Measurements from ENCODE around the gene ADAMTS9. TPM values are rescaled to one million over a fixed set of nuclear protein-coding genes. Genes with fewer than 3 reads are reported as not detected.
"Not testable (repeated sequence)": the region's sequence is repeated elsewhere in the genome, so short reads cannot be mapped to it uniquely, and the experiment has no call there.

Gene ADAMTS9
- total and polyA plus RNA-seq, 10 of the 15 experiments (the other 5 are each of a cell fraction or from before 2014, with no cell fraction given) = 0.08 TPM; not detected in 9

DNA sequence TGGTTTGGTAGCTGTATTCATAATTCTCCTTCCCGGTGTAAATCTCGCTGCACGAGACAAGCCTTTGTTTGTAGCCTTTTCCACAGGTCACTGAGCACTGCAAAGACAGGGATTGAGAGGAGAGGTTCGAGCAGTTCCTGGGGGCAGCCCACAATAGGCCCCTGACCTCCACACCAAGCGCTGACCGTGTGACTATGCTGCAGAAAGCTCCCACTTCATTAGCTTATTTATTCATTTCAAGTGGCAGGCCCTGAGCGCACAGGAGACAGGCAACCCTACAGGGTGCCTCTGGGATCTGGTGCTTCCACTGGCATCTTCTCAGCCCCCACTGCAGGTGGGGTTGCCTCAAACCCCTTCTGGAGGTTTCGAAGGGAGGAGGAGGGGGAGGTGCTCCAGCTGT is 140.9 kb downstream of the ADAMTS9 start:
- Histone ChIP-seq H3K4me3 (no peak overlapping the region), H3K79me2 (ENCODE audit: control insufficient read depth, insufficient read depth, low read length) (no peaks in the 10 kb centered on the region), H2AFZ (ENCODE audit: control insufficient read depth, low read depth, low read length) (no peak overlapping the region), H3K27me3 (replicated peaks in 1 of 2; ENCODE audit: control insufficient read depth in 2 of 2, insufficient read depth in 2 of 2, low read length in 1 of 2) (peaks cover 0 to 1% of the 10 kb centered on the region in 2 experiments; a peak in 1 of 4 replicates), H3K27ac (ENCODE audit: control insufficient read depth, insufficient read depth) (no peak overlapping the region), H3K36me3 (ENCODE audit: control insufficient read depth in 2 of 2, insufficient read depth in 2 of 2, low read length in 1 of 2) (no peaks in the 10 kb centered on the region), H3K4me2 (ENCODE audit: control insufficient read depth, insufficient read depth) (no peak overlapping the region), H3K9me3 (replicated peaks; ENCODE audit: control insufficient read depth, insufficient read depth, low read length) (no peaks in the 10 kb centered on the region), H4K20me1 (ENCODE audit: control insufficient read depth, insufficient read depth) (no peaks in the 10 kb centered on the region), H3K4me1 (ENCODE audit: control insufficient read depth, insufficient read depth, low read length) (no peaks in the 10 kb centered on the region), H3K9ac (ENCODE audit: control insufficient read depth, insufficient read depth, low read length) (no peak overlapping the region)
- SMC1A ChIA-PET (ENCODE audit: uncharacterized antibody, unreplicated experiment) = no interaction called here
- ATAC-seq (no peak), DNase-seq (ENCODE audit: low read depth, low spot score) (no peak), FAIRE-seq (no peak)
- RAD21 ChIA-PET (ENCODE audit: unreplicated experiment) = no interaction called here
- 50% methylated on average over 8 of the region's 8 CpGs for WGBS (ENCODE audit: insufficient coverage, insufficient replicate concordance, low lambda C conversion rate, missing lambda C conversion rate)
- CTCF ChIA-PET = no interaction called here
- no TSS peak for BruUV-seq (replicated peaks)
- POLR2A ChIA-PET = no interaction called here
- intact Hi-C loops (cut with micrococcal nuclease; ENCODE audit: unreplicated experiment) = no loop called here
- in situ Hi-C loops (cut with MboI) = no loop called here
- TF ChIP-seq WRNIP1 (IDR thresholded peaks at IDR 0.05; ENCODE audit: borderline replicate concordance, low read depth, low read length) (no peak), RELA (IDR thresholded peaks at IDR 0.05; ENCODE audit: borderline replicate concordance, partially characterized antibody) (no peak), CHD1 (IDR thresholded peaks at IDR 0.05; ENCODE audit: low read depth, low read length) (no peak), ETV6 (conservative IDR thresholded peaks at IDR 0.05 in 1 of 2, IDR thresholded peaks at IDR 0.05 in 1 of 2; ENCODE audit: borderline replicate concordance in 1 of 2, low read depth in 1 of 2) (no peak), JUND (IDR thresholded peaks at IDR 0.05; ENCODE audit: low read depth, low read length) (no peak), RBBP5 (conservative IDR thresholded peaks at IDR 0.05) (no peak), TCF12 (IDR thresholded peaks at IDR 0.05; ENCODE audit: low read depth, low read length) (no peak)
- TF ChIP-seq, protein P1, sequence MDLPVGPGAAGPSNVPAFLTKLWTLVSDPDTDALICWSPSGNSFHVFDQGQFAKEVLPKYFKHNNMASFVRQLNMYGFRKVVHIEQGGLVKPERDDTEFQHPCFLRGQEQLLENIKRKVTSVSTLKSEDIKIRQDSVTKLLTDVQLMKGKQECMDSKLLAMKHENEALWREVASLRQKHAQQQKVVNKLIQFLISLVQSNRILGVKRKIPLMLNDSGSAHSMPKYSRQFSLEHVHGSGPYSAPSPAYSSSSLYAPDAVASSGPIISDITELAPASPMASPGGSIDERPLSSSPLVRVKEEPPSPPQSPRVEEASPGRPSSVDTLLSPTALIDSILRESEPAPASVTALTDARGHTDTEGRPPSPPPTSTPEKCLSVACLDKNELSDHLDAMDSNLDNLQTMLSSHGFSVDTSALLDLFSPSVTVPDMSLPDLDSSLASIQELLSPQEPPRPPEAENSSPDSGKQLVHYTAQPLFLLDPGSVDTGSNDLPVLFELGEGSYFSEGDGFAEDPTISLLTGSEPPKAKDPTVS (IDR thresholded peaks at IDR 0.05; ENCODE audit: low read depth, low read length) = no peak

DNA sequence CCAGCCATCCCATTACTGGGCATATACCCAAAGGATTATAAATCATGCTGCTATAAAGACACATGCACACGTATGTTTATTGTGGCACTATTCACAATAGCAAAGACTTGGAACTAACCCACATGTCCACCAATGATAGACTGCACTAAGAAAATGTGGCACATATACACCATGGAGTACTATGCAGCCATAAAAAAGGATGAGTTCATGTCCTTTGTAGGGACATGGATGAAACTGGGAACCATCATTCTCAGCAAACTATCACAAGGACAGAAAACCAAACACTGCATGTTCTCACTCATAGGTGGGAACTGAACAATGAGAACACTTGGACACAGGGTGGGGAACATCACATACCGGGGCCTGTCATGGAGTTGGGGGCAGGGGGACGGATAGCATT is 142.6 kb downstream of the ADAMTS9 start:
- H3K79me2 ChIP-seq (ENCODE audit: control insufficient read depth, insufficient read depth, low read length); H3K27me3 ChIP-seq (replicated peaks in 1 of 2; ENCODE audit: control insufficient read depth in 2 of 2, insufficient read depth in 2 of 2, low read length in 1 of 2); H3K4me2 ChIP-seq (ENCODE audit: control insufficient read depth, insufficient read depth); DNase-seq (ENCODE audit: low read depth, low spot score); BruUV-seq (replicated peaks); in situ Hi-C loops (cut with MboI); intact Hi-C loops (cut with micrococcal nuclease; ENCODE audit: unreplicated experiment); H2AFZ ChIP-seq (ENCODE audit: control insufficient read depth, low read depth, low read length); H4K20me1 ChIP-seq (ENCODE audit: control insufficient read depth, insufficient read depth); H3K36me3 ChIP-seq (ENCODE audit: control insufficient read depth in 2 of 2, insufficient read depth in 2 of 2, low read length in 1 of 2); POLR2A ChIA-PET; RAD21 ChIA-PET (ENCODE audit: unreplicated experiment); H3K27ac ChIP-seq (ENCODE audit: control insufficient read depth, insufficient read depth); H3K4me1 ChIP-seq (ENCODE audit: control insufficient read depth, insufficient read depth, low read length); ATAC-seq; FAIRE-seq; H3K4me3 ChIP-seq; SMC1A ChIA-PET (ENCODE audit: uncharacterized antibody, unreplicated experiment); H3K9ac ChIP-seq (ENCODE audit: control insufficient read depth, insufficient read depth, low read length); H3K9me3 ChIP-seq (replicated peaks; ENCODE audit: control insufficient read depth, insufficient read depth, low read length); CTCF ChIA-PET: not testable (repeated sequence)
- WGBS (ENCODE audit: insufficient coverage, insufficient replicate concordance, low lambda C conversion rate, missing lambda C conversion rate) = 5% methylated on average over 3 of the region's 3 CpGs
